GM23338 (cell line): ENCODE data around the gene TTLL3. TPM values are rescaled to one million over a fixed set of nuclear protein-coding genes. Genes with fewer than 3 reads are reported as not detected.

Source experiments
- ATAC-seq: fragments of 200-7000 bp; cut with Tn5 transposase; 3 replicates; pipeline ENCODE4 v1.9.1; 2020
- DNase-seq: peaks from one replicate; pipeline ENCODE4 v3.0.0-alpha.2; 2015; ENCODE audit warnings: low spot score
- H2AFZ ChIP-seq: fragments of 200-600 bp; sonication (generic); 2 replicates; pipeline ENCODE4 v1.8.0; 2016; ENCODE audit warnings: antibody characterized with exemption, mild to moderate bottlenecking, moderate library complexity
- H3F3A ChIP-seq: fragments of 200-600 bp; sonication (generic); replicated peaks from 2 replicates; pipeline ENCODE4 v1.8.0; 2017; ENCODE audit warnings: antibody characterized with exemption, mixed run types, low read depth
- H3K27ac ChIP-seq: fragments of 200-600 bp; sonication (generic); 2 replicates; pipeline ENCODE4 v1.6.1; 2016; ENCODE audit warnings: low read depth
- H3K27me3 ChIP-seq: fragments of 200-600 bp; sonication (generic); 2 replicates; pipeline ENCODE4 v1.8.0; 2016; ENCODE audit warnings: mild to moderate bottlenecking, mixed run types, moderate library complexity; ENCODE audit not compliant: insufficient read depth
- H3K36me3 ChIP-seq: fragments of 200-600 bp; sonication (generic); 2 replicates; pipeline ENCODE4 v1.8.0; 2016; ENCODE audit warnings: mild to moderate bottlenecking; ENCODE audit not compliant: insufficient read depth
- H3K4me1 ChIP-seq: fragments of 200-600 bp; sonication (generic); 2 replicates; pipeline ENCODE4 v1.8.0; 2016; ENCODE audit warnings: mild to moderate bottlenecking, moderate library complexity; ENCODE audit not compliant: insufficient read depth
- H3K4me2 ChIP-seq: fragments of 200-600 bp; sonication (generic); 2 replicates; pipeline ENCODE4 v1.7.1; 2017; ENCODE audit warnings: mixed run types
- H3K4me3 ChIP-seq: fragments of 200-600 bp; sonication (generic); 2 replicates; pipeline ENCODE4 v1.6.1; 2016; ENCODE audit warnings: mixed run types
- H3K79me2 ChIP-seq: fragments of 200-600 bp; sonication (generic); replicated peaks from 2 replicates; pipeline ENCODE4 v1.8.0; 2017; ENCODE audit warnings: mild to moderate bottlenecking; ENCODE audit not compliant: insufficient read depth
- H3K9me2 ChIP-seq: fragments of 200-600 bp; sonication (generic); 2 replicates; pipeline ENCODE4 v1.8.0; 2017; ENCODE audit not compliant: insufficient read depth
- H4K20me1 ChIP-seq: fragments of 200-600 bp; sonication (generic); replicated peaks from 2 replicates; pipeline ENCODE4 v1.8.0; 2017; ENCODE audit warnings: mild to moderate bottlenecking; ENCODE audit not compliant: insufficient read depth
- H3K27ac Mint-ChIP-seq: 2 replicates; pipeline ENCODE4 v1.8.0; 2020; ENCODE audit warnings: inconsistent platforms, mild to moderate bottlenecking, moderate library complexity, mixed read lengths
- H3K27me3 Mint-ChIP-seq: 3 replicates; pipeline ENCODE4 v1.8.0; 2022; ENCODE audit warnings: low read depth, mild to moderate bottlenecking, moderate library complexity, mixed read lengths, inconsistent platforms; ENCODE audit not compliant: insufficient read depth, poor library complexity
- H3K36me3 Mint-ChIP-seq: 3 replicates; pipeline ENCODE4 v1.8.0; 2021; ENCODE audit warnings: low read depth, mild to moderate bottlenecking, inconsistent platforms, moderate library complexity, mixed read lengths
- H3K4me1 Mint-ChIP-seq: 3 replicates; pipeline ENCODE4 v1.8.0; 2020; ENCODE audit warnings: mild to moderate bottlenecking, inconsistent platforms, mixed read lengths
- H3K4me3 Mint-ChIP-seq: 3 replicates; pipeline ENCODE4 v1.8.0; 2021; ENCODE audit warnings: moderate library complexity, mild to moderate bottlenecking, inconsistent platforms, mixed read lengths
- H3K9me3 Mint-ChIP-seq: 3 replicates; pipeline ENCODE4 v1.8.0; 2020; ENCODE audit warnings: moderate library complexity, mild to moderate bottlenecking, inconsistent platforms, mixed read lengths
- CREB1 ChIP-seq: fragments of 250-450 bp; sonication (Bioruptor Pico); IDR thresholded peaks from 2 replicates; pipeline ENCODE4 v1.5.0; 2020; ENCODE audit warnings: low read depth, mild to moderate bottlenecking, moderate library complexity
- CTCF ChIP-seq, 2 experiments: fragments of 200-600 bp in 1 of 2; sonication (generic) in 1 of 2; conservative IDR thresholded peaks; 2 replicates each; pipeline versions ENCODE4 v1.5.1 to v1.6.1; 2016 to 2017; ENCODE audit warnings: antibody characterized with exemption in 2 of 2, low read depth in 2 of 2, mild to moderate bottlenecking in 2 of 2, moderate library complexity in 1 of 2
- JUNB ChIP-seq: IDR thresholded peaks from one replicate; pipeline ENCODE4 v1.6.1; 2016; ENCODE audit warnings: antibody characterized with exemption; ENCODE audit not compliant: unreplicated experiment
- NANOG ChIP-seq: IDR thresholded peaks from 2 replicates; pipeline ENCODE4 v1.6.1; 2016; ENCODE audit warnings: antibody characterized with exemption, borderline replicate concordance
- POLR2AphosphoS5 ChIP-seq: IDR thresholded peaks from 2 replicates; pipeline ENCODE4 v1.6.1; 2016; ENCODE audit warnings: antibody characterized with exemption, low read depth
- STAT1 ChIP-seq: IDR thresholded peaks from one replicate; pipeline ENCODE4 v1.6.1; 2016; ENCODE audit warnings: antibody characterized with exemption; ENCODE audit not compliant: unreplicated experiment
- ZNF114 ChIP-seq: fragments of 250-450 bp; sonication (Bioruptor Pico); IDR thresholded peaks from 2 replicates; pipeline ENCODE4 v1.5.0; 2020; ENCODE audit warnings: mild to moderate bottlenecking, moderate library complexity
- ZNF462 ChIP-seq: fragments of 250-450 bp; sonication (Bioruptor Pico); IDR thresholded peaks from 2 replicates; pipeline ENCODE4 v1.5.0; 2020; ENCODE audit warnings: mild to moderate bottlenecking, moderate library complexity
- polyA plus RNA-seq: library from polyadenylated mRNA; unstranded; fragments of >200 nt; fragmentation: Nextera tagmentation; extraction: Ambion mirVana; gene quantifications from 2 replicates; pipeline ENCODE4 v1.2.1, GENCODE V29; 2016
- total RNA-seq: library from RNA; depleted of rRNA; stranded (reverse); fragments of >200 nt; shearing (Covaris generic); gene quantifications from 2 replicates; pipeline ENCODE4 v1.2.3, GENCODE V29; 2014

The TTLL3 gene
- total and polyA plus RNA-seq, 2 experiments from 2014 or later = 3.7 to 5.3 TPM

- no peaks in the 10 kb centered on the region for H3K9me3 Mint-ChIP-seq
- TF ChIP-seq STAT1 = no peak
- no peak for TF ChIP-seq POLR2AphosphoS5
- no peak for TF ChIP-seq NANOG
- TF ChIP-seq CTCF (conservative IDR thresholded peaks at IDR 0.05; ENCODE audit: low read depth in 2 of 2) = no peak
- no peak for TF ChIP-seq CREB1 (CRISPR knock-in tag)
- no peak for TF ChIP-seq ZNF462 (CRISPR knock-in tag)
- TF ChIP-seq ZNF114 (CRISPR knock-in tag) = no peak
- TF ChIP-seq JUNB = no peak
Measured at GRCh38 chr3:9785602-9786001, 24.5 kb upstream of the TTLL3 start.

More at GRCh38 chr3:9785602-9786001, 24.5 kb upstream of the TTLL3 start:
- Histone ChIP-seq H3K36me3 (peaks cover 10% of the 10 kb centered on the region; the same call in 1 of the 2 replicates), H3K27me3 (no peaks in the 10 kb centered on the region), H2AFZ (no peak overlapping the region), H4K20me1 (no peaks in the 10 kb centered on the region; the same call in 1 of the 2 replicates), H3F3A (0 out of 2 replicates have a peak, but pooled peaks cover 8% of the 10 kb centered on the region), H3K4me2 (no peak overlapping the region), H3K27ac (no peak overlapping the region), H3K4me3 (no peak overlapping the region), H3K79me2 (no peaks in the 10 kb centered on the region), H3K9me2 (no peaks in the 10 kb centered on the region), H3K4me1 (no peaks in the 10 kb centered on the region)
- ATAC-seq (no peak), DNase-seq (no peak)
- peaks cover 3% of the 10 kb centered on the region for H3K27me3 Mint-ChIP-seq
- H3K36me3 Mint-ChIP-seq = peaks cover 80% of the 10 kb centered on the region
- no peaks in the 10 kb centered on the region for H3K4me1 Mint-ChIP-seq
- H3K4me3 Mint-ChIP-seq = no peak overlapping the region
- H3K27ac Mint-ChIP-seq = no peak overlapping the region
